Brain microvascular endothelial cell (primary cell): Measurements from ENCODE around the gene MPPED2.

ENCODE experiments used
- DNase-seq: peaks from one replicate; pipeline ENCODE4 v3.0.0-alpha.2; 2020
- H3K27ac ChIP-seq: fragments of 250-450 bp; sonication (Bioruptor Pico); 2 replicates; pipeline ENCODE4 v1.5.1; 2020; ENCODE audit warnings: mild to moderate bottlenecking, moderate library complexity
- H3K27me3 ChIP-seq: fragments of 250-450 bp; sonication (Bioruptor Pico); replicated peaks from 2 replicates; pipeline ENCODE4 v1.5.1; 2020; ENCODE audit warnings: mild to moderate bottlenecking
- H3K36me3 ChIP-seq: fragments of 250-450 bp; sonication (Bioruptor Pico); replicated peaks from 2 replicates; pipeline ENCODE4 v1.5.1; 2020; ENCODE audit warnings: mild to moderate bottlenecking
- H3K4me3 ChIP-seq: 2 replicates; pipeline ENCODE4 v1.5.1; 2011; ENCODE audit warnings: low read depth, mild to moderate bottlenecking, control low read depth, low read length, moderate library complexity
- in situ Hi-C: cut with HindIII; loops from 2 replicates; pipeline ENCODE4 v1.10.0; 2017; ENCODE audit warnings: low sequenced_read_pairs, low pct_ligation_motif_present
- TF ChIP-seq, protein P1 (sequence below): IDR thresholded peaks from 2 replicates; pipeline ENCODE4 v1.5.1; 2011; ENCODE audit warnings: low read depth, mild to moderate bottlenecking, moderate library complexity, low read length, control low read depth, inconsistent platforms; ENCODE audit errors: missing control alignments

Gene MPPED2

DNA sequence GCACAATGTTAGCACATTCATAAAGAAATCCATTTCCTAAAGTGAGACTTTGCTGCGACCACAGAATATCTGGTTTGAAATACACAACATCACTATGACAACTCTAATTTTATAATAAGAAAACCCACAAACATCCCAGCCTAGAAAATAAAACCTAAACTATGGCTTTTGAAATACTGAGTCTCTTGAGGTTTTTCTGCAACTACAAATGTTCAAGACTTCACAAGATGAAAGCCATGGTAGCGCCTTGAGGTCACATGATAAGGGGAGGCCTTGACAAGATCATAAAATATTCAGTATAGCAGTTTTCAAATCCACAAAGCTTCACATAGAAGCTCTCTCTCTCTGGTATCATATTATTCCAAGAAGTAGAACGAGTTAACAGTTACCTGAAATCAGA lies 126.8 kb downstream of the MPPED2 start:
- no peaks in the 10 kb centered on the region for H3K36me3 ChIP-seq
- in situ Hi-C loops, result no loop called here
- H3K27ac ChIP-seq, result no peak overlapping the region
- no peak overlapping the region for H3K4me3 ChIP-seq
- TF ChIP-seq, protein P1, sequence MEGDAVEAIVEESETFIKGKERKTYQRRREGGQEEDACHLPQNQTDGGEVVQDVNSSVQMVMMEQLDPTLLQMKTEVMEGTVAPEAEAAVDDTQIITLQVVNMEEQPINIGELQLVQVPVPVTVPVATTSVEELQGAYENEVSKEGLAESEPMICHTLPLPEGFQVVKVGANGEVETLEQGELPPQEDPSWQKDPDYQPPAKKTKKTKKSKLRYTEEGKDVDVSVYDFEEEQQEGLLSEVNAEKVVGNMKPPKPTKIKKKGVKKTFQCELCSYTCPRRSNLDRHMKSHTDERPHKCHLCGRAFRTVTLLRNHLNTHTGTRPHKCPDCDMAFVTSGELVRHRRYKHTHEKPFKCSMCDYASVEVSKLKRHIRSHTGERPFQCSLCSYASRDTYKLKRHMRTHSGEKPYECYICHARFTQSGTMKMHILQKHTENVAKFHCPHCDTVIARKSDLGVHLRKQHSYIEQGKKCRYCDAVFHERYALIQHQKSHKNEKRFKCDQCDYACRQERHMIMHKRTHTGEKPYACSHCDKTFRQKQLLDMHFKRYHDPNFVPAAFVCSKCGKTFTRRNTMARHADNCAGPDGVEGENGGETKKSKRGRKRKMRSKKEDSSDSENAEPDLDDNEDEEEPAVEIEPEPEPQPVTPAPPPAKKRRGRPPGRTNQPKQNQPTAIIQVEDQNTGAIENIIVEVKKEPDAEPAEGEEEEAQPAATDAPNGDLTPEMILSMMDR, result no peak
- no peaks in the 10 kb centered on the region for H3K27me3 ChIP-seq
- DNase-seq, result no peak

DNA sequence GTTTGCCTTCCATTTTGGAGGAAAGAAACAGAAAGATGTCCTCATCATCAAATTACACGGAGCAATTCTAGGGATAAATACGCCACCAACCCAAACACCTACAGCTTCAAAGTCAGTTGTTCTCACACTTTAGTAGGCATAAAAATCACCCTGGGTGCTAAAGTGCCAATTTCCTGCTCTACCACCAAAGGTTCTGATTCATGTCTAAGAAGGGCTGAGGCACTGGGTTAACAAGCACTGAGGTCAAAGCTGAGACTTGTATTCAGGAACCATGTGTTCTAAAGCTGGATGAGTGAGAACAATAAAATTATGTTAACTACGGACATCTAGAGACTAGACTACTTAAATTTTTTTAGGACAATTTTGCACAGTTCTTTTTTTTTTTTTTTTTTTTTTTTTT lies 127.6 kb downstream of the MPPED2 start:
- Histone ChIP-seq H3K27me3 (no peaks in the 10 kb centered on the region), H3K36me3 (no peaks in the 10 kb centered on the region), H3K27ac (no peak overlapping the region), H3K4me3 (no peak overlapping the region)
- DNase-seq, result no peak
- TF ChIP-seq, protein P1, result no peak
- in situ Hi-C loops, result no loop called here

DNA sequence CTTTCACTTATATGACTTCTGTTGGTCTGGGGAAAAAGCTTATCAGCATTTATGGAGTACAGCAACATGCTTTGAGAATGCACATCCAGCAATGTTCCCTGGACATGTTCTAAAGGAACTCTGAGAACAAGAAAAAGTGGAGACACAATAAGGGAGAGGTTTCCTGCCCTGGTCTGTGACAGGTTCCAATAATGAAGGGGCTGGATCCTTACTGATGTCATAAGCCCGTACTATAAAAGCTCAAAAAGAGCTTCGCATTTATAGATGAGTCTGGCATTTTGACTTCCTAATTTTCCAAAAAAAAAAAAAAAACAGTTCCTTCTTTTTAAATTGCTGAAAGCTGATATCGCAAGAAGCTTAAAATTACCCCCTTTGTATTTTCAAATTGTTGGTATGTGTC lies 129.1 kb downstream of the MPPED2 start:
- no peak for DNase-seq
- in situ Hi-C loops, result no loop called here
- Histone ChIP-seq H3K36me3 (no peaks in the 10 kb centered on the region), H3K4me3 (no peak overlapping the region), H3K27ac (no peak overlapping the region), H3K27me3 (no peaks in the 10 kb centered on the region)
- TF ChIP-seq, protein P1, result no peak

DNA sequence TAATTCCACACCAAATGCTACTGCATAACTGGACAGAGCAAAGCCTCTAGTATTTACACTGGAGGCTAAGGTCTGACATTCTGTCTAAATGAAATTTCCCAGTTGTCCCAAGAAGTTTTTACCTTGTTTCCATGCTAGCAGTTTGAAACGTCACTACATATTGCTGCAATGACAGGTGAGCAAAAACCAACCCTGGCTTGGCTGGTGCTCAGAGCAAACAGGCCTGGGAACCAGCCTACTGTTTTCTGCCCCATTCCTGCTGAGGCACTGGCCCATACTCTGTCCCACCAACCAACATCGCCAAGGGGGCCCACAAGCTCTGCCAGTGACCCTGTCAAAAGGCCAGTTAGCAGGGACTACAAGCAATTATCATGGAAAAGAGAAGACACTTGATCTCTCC lies 131.1 kb downstream of the MPPED2 start:
- TF ChIP-seq, protein P1, result no peak
- H3K4me3 ChIP-seq, result no peak overlapping the region
- no peaks in the 10 kb centered on the region for H3K27me3 ChIP-seq
- in situ Hi-C loops, result no loop called here
- no peaks in the 10 kb centered on the region for H3K36me3 ChIP-seq
- no peak overlapping the region for H3K27ac ChIP-seq
- DNase-seq, result no peak

DNA sequence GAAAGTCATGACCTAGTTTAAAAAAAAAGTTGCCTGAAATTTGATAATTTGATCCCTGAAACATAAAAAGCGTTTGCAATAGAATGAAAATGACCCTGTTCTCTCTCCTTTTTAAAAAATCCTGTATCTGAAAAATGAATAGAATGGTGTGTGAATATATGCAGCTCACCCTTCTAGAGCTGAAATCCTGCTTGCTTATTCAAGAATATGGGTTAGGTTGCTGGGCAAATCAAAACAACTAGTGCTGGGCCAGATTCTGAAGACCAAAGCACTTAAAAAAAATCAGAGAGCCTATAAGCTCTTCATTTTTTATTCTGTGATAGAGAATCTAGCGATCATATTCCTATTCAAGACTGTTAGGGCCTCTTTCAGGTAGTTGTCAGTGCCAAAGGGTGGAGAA lies 131.6 kb downstream of the MPPED2 start:
- in situ Hi-C loops, result no loop called here
- Histone ChIP-seq H3K36me3 (no peaks in the 10 kb centered on the region), H3K27ac (no peak overlapping the region), H3K4me3 (no peak overlapping the region), H3K27me3 (no peaks in the 10 kb centered on the region)
- TF ChIP-seq, protein P1, result no peak
- no peak for DNase-seq

DNA sequence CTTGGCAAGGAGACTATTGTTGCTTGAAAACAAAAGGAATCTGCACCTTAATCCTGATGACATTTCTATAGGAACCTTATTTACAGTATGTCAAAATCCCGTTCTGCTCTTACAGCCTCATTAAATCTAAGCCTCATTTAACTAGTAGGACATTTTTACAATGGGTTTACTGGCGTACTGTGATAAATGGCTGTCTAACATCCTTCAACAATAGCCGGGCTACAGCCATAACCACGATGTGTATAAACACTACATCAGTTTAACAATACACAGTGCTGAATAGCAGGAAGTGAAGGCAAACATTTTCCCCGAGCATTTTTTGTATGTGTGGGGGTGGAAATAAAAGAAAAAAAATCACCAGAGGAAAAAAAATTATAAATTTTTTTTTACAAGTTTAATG lies 132.0 kb downstream of the MPPED2 start:
- in situ Hi-C loops, result no loop called here

More for the DNA sequence above, 132.0 kb downstream of the MPPED2 start:
- no peak for DNase-seq
- Histone ChIP-seq H3K4me3 (no peak overlapping the region), H3K27me3 (no peaks in the 10 kb centered on the region), H3K36me3 (no peaks in the 10 kb centered on the region), H3K27ac (no peak overlapping the region)
- TF ChIP-seq, protein P1, result no peak
